Suppressor macrophage treated with lipopolysaccharide for 1 hour (primary cell): ENCODE results near the gene FAM110C.
"Not testable (repeated sequence)": the region's sequence is repeated elsewhere in the genome, so short reads cannot be mapped to it uniquely, and the experiment has no call there.

Source experiments
- DNase-seq, 3 donors: peaks; one replicate each; pipeline ENCODE4 v3.0.0-alpha.2; 2020 to 2022

Gene FAM110C, protein sequence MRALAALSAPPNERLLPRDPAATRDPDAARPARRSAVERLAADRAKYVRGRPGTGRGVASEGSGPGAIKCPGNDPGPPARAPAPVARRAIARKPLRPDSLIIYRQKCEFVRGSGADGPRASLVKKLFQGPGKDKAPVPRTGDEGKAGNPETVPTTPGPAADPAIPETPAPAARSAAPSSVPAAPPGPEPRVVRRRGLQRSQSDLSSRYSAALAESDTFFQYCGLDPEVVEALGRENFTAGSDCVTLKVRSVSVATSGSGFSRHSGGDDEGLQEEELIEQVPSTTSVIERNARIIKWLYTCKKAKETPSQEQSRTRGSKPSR

DNA sequence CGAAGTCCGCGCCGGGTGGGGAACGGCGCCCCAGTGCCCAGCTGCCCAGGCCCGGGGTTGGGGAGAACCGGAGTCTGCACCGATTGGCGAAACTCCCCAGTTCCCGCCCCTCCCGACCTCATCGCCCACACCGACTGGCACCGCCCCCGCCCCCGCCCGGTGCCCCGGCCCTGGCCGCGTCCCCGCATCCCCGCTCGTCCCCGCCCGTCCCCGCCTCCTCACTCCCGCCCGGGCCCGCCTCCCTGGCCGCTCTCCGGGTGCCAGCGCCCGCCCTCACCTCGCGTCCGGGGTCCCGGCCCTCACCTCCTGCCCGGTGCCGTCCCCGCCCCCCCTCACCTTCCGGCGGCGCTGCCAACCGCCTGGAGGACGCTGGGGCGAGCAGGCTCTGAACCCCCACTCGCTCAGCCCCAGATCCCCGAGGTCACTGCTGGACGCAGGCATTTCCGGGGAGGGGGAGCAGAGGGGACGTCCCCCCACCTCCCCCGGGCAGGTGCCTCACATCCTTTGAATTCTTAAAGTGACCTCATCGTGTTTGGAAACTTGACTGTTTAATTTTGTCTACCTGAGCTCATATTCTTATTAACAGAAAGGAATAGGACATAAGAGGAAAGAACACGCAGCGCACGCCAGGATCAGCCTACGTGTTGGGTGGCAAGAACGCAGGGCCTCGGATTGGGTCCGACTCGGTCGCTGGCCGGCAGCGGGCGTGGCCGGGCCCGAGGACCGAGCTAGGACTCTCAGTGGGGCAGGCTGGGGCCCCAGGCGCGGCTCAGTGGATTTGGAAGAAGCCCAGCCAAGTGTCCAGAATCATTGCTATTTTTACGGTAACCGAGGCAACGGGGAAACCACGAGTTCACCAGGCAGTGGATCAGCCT lies at the start of gene FAM110C:
TSS of gene FAM110C (minus strand) at position 35 of the 875 bp plus-strand sequence. CDS start 120 bp downstream, outside the sequence.
- peak in 1 of 3 donors; percentile 3 for DNase-seq

- no peak for DNase-seq
Observed at GRCh38 chr2:92326-92725, 46.0 kb upstream of the FAM110C start.

- DNase-seq = no peak
Observed at GRCh38 chr2:90645-91312, 44.5 kb upstream of the FAM110C start.

- no peak for DNase-seq
Observed at GRCh38 chr2:85761-86160, 39.5 kb upstream of the FAM110C start.

GRCh38 chr2:84121-84520 lies 37.8 kb upstream of the FAM110C start:
- no peak for DNase-seq

- no peak for DNase-seq
Observed at GRCh38 chr2:80971-81736, 34.8 kb upstream of the FAM110C start.

GRCh38 chr2:80378-80777 lies 34.1 kb upstream of the FAM110C start:
- no peak for DNase-seq

- DNase-seq = no peak
Observed at GRCh38 chr2:71309-72035, 25.2 kb upstream of the FAM110C start.

- no peak for DNase-seq
Observed at GRCh38 chr2:69366-70344, 23.4 kb upstream of the FAM110C start.

DNA sequence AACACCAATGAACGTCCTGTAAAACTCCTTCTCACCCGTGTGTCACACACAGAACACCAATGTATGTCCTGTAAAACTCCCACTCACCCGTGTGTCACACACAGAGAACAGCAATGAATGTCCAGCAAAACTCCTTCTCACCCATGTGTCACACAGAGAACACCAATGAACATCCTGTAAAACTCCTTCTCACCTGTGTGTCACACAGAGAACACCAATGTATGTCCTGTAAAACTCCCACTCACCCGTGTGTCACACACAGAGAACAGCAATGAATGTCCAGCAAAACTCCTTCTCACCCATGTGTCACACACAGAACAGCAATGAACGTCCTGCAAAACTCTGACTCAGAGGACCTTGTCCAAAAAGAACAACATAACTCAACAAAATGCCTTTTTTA lies 22.3 kb upstream of the FAM110C start:
- not testable (repeated sequence) for DNase-seq

DNA sequence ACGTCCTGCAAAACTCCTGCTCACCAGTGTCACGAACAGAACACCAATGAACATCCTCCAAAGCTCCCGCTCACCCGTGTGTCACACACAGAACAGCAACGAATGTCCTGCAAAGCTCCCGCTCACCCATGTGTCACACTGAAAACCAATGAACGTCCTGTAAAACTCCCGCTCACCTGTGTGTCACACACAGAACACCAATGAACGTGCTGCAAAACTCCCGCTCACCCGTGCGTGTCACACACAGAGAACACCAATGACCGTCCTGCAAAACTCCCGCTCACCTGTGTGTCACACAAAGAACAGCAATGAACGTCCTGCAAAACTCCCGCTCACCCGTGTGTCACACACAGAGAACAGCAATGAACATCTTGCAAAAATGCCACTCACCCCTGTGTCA lies 20.5 kb upstream of the FAM110C start:
- no peak for DNase-seq

DNA sequence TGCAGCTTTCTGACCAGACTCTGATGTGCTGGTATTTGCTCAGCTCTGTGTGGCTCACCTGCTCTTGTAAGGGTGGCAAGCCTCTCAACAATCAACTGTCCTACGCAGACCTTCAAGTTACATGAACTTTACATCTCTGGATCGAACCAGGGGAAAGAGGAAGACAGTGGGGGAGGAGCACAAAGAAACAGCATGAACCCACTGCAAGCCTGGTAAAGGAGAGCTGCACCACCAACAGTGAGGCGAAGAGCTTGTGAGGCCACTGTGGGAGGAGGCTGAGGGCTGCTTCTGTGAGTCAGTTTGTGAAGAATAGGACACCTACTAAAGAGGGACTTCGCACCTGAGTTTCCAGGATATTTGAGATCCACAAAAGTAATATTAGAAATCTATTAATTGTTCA lies 18.8 kb upstream of the FAM110C start:
- DNase-seq = no peak

GRCh38 chr2:55587-56448 lies 9.5 kb upstream of the FAM110C start:
- DNase-seq = no peak

DNA sequence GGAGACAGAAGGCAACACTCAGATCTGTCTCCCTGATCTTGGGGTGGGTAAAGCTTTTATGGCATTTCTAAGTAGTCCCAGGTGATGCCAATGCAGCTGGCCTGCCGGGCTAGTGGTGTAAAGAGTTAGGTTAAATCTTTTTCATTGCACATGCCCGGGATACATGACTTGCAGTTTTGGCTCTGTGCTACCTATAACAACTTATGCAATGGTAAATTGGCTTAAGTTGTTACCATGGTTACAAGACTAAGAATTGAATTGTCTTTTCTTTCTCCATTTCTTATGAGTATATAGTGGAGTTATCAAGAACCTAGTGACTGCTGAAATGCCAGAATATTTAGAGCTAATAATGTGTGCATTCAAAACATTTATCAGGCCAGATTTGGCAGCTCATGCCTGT lies 5.3 kb upstream of the FAM110C start:
- DNase-seq = no peak

DNA sequence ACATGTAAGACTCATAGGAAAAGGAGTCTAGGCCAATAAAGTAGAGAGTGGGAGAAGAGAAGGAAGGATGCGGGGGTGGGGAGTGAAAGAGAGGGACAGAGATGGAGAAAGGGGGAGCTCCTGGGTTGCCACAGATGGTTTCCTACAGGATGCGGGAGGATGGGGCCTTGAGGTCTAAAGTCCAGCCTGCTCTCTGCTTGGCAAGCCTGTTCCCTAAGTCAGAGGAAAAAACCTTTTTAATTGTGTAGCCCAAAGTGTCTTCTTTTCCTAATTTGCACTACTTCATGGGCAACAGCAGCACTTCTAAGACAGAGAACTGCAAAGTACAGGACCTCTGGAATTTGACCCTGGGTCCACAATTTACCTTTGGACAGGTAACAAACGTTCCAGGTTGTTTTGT lies 1.4 kb upstream of the FAM110C start:
- DNase-seq = no peak

DNA sequence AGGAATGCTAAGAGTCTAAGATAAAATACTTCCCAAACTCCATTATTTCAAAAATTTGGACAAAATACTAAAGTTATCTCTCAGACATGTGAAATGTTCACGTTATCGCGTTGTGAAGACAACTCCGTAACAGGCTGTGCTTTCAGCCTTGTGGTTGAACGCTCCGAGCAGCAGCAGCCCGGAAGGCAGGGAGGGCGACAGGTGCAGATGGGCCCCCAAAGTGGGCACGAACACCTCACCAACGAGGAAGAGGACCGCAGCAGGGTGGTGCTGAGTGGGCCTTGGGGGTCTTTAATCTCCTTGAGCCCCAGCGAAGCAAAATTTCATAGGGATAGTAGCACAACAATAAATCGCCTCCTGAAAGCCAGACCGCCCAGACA lies 1.0 kb upstream of the FAM110C start:
- no peak for DNase-seq

DNA sequence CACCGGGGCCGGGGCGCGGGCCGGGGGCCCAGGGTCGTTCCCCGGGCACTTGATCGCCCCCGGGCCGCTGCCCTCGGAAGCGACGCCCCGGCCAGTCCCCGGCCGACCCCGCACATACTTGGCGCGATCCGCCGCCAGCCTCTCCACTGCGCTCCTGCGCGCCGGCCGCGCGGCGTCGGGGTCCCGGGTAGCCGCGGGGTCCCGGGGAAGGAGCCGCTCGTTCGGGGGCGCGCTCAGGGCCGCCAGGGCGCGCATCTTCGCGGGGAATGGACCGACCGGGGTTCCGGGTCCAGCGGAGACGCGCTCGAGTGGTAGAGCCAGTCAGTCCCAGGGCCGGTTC lies 204 bp downstream of the FAM110C start:
- no peak for DNase-seq

DNA sequence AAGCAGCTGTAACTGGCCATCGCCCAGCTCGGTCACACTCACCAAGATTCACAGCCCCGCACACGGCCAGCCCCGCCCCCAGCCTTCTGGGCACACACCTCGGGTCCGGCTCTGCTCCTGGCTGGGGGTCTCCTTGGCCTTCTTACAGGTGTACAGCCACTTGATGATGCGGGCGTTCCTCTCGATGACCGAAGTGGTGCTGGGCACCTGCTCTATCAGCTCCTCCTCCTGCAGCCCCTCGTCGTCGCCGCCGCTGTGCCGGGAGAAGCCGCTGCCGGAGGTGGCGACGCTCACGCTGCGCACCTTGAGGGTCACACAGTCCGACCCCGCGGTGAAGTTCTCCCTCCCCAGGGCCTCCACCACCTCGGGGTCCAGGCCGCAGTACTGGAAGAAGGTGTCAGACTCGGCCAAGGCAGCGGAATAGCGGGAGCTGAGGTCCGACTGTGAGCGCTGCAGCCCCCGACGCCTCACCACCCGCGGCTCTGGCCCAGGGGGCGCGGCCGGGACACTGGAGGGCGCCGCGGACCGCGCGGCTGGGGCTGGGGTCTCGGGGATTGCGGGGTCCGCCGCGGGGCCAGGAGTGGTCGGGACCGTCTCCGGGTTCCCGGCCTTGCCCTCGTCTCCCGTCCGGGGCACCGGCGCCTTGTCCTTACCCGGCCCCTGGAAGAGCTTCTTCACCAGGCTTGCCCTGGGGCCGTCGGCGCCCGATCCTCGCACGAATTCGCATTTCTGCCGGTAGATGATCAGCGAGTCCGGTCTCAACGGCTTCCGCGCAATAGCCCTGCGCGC lies 769 bp downstream of the FAM110C start:
- no peak for DNase-seq

- no peak for DNase-seq
Observed at GRCh38 chr2:44748-45341, 1.5 kb downstream of the FAM110C start.
